A549 treated with ZK216348 at 1 μM for 4 hours (cell line): Measurements from ENCODE around the gene PRKAA2. TPM values are rescaled to one million over a fixed set of nuclear protein-coding genes. Genes with fewer than 3 reads are reported as not detected.

Experiments
- total RNA-seq: library from RNA; stranded (reverse); fragments of 200-300 nt; extraction: Qiagen RNA extraction; gene quantifications from 5 replicates; pipeline ENCODE4 v1.2.3, GENCODE V29; 2022; ENCODE audit warnings: low read depth

PRKAA2 gene
- 1.3 to 2.8 TPM (median 2.3 TPM) in 5 replicates for total RNA-seq

GRCh38 chr1:56644919-56645676, at the start of gene PRKAA2:
Gene PRKAA2 (plus strand): TSS chr1:56645314. CDS start chr1:56645388, 74 bp downstream.

Other genes with a start within 250 kb of the PRKAA2 start
- gene PLPP3, start 65.8 kb upstream of the PRKAA2 start, total RNA-seq: 27.0 to 33.9 TPM (median 31.6 TPM) in 5 replicates
- gene FYB2, start 174.1 kb downstream of the PRKAA2 start, total RNA-seq: not detected in 5 replicates
- gene C8A, start 209.5 kb downstream of the PRKAA2 start, total RNA-seq: not detected in 5 replicates